SH-SY5Y (cell line): ENCODE measurements around the gene MALL.

Source experiments
- GATA2 ChIP-seq: IDR thresholded peaks from 2 replicates; pipeline ENCODE4 v1.6.1; 2011; ENCODE audit warnings: mild to moderate bottlenecking, low read depth, low read length
- GATA3 ChIP-seq: IDR thresholded peaks from 2 replicates; pipeline ENCODE4 v1.6.1; 2011; ENCODE audit warnings: low read depth, mild to moderate bottlenecking, low read length, moderate library complexity

Gene MALL

DNA sequence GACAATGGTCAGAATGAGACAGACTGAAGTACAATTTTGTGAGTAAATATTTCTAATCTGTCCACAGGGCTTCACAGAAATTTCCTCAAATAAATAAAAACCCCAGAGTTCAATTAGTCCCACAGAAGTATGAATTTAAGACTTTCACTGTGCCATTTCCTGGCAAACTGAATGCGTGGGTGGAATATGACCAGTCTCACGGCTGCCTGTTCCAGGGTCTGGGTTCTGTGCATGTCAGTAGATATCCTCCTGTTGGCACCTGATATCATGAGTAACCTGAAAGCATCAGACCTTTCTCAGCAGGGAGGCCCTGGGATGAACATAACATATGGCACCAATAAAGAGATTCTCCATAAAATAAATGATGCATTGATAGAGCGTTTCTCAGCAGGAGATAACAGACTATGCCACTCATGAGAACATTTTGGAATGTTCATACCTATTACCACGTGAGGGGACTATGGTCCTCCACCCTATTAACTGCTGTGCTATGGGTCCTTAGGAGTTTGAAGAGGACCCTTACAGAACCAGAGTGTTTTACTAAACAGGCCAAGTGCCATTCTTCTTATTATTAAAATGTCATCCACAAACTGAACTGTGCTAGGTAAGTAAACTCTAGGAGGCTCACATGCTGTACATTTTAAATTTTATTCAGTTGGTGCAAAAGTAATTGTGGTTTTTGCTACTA is 10.6 kb upstream of the MALL start:
- TF ChIP-seq GATA2 (no peak), GATA3 (no peak)

DNA sequence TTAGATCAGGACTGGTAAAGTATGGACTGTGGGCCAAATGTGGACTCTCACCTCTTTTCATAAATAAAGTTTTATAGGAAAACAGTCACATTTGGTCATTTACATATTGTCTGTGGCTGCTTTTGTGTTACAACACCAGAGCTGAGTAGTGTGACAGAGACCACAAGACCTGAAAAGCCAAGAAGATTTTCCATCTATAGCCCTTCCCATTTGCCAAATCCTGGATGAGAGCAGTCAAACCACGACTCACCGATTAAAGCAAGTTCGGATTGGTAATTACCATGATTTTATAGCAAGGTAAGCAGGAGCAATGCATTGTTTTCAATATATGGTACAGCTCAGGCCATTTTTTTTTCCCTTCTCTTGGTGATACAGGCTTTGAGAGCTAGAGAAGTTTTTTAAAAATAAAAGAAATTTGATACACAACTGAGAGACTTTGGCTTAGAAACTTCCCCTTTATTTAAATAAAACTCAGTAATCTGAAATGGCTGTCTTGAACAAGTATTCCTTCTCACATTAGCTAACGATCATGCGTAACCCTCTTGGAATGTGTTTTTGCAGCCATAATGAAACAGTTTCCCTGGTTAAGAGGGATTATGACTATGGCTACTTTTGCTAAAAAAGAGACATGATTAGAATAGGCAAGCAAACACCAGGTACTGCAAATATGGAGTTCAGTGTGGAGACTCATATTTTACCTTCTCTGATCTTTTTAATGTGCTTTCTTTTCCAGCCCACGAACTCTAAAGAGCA is 9.5 kb upstream of the MALL start:
- TF ChIP-seq GATA3 (no peak), GATA2 (no peak)

DNA sequence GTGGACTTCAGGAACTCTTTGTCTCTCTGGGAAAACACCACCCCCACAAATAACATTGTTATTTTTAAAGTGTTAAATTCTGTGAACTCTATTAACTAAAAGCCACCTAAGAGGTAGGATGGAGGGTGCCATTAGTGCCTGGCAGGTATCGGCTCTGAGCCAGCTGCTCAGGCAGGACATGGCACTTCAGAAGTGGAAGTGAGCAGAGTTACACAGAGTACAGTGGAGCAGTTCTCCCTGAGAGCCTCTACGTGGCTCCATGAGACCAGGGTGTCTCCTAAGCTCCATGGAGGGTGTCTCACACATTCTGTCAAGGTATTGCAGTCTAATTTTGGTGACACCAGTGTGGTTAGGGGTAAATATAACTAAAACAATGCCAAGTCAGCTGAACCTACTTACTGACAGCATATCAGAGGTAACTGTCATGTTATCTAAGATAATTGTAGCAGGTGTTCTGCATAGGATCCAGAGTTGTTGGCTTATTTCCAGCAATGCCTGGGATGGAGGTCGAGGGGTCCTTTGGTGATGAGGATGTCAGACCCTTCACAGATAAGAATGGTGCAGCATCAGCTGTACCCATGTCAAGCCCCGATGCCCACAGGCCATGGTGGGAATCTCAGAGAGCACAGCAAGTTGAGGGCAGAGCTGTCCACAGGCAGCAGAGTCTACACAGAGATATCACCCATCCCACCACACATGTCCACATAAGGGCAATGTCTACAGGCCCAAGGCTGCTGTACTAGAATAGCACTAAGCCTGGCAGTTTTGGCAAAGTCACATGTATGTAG is 8.6 kb upstream of the MALL start:
- TF ChIP-seq GATA3 (no peak), GATA2 (no peak)

DNA sequence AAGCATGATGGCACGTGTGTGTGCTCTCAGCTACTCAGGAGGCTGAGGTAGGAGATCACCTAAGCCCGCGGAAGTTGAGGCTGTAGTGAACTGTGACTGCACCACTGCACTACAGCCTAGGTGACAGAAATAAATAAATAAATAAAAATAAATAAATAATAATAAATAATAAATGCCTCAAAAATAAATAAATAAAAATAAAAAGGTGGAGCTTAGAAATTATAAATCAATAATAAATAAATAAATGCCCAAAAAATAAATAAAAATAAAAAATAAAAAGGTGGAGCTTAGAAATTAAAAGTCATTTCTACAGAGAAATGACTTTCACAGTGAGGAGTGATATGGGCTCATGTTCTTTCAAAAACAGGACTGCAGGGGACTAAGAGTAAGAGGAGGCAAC is 6.0 kb upstream of the MALL start:
- TF ChIP-seq GATA2 = no peak
- TF ChIP-seq GATA3 = no peak

DNA sequence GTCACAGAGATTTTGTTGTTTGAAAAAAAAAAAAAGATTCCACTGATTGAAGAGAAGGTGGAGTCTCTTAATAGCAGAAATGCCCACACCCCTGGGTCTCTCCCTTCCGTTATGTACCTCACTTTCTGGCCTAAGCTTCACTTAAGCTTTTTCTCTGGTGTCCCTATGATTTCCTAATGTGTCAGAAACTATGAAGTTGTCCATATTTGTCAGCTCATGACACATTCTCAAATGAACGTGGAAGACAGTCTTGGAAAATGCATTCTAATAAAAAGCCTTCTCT is 5.4 kb upstream of the MALL start:
- TF ChIP-seq GATA2 (no peak), GATA3 (no peak)

DNA sequence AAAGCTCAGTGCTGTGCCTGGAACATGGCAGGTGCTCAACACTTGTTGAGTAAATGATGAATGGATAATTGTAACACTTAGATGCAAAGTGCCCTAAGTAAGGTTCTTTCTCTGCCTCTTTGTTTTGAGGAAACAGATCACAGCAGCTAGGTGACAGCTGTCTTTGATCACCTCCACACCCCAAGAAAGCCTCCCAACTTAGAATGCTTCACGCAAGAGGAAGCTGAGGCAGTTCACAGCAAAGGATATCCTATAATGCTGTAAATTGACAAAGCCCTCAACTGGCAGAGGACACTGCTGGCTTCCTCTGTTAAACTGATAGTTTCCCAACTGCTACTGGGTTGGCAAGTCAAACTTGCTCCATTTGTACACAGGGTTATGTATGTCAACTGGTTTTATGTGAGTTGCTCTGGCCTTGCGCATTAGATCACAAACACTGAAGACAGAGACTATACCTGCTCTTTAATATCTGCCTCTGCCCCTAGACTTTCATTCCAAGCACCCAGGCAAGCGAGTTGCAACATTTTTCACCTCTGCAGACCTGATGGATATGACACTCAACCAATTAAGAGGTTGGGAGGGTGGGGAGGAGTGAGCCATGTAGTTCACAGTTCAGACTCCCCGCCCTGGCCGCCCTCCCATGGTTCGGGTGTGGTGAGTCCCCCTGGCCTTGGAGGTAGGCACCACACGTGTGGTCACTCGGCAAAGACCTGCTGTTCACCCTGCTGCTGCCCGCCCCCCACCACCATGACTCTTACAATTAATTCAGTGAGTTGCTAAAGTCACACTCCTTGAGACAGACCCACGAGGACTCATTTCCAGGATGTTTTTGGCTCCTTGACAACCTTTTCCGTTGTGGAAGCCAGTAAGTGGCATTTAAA is 4.8 kb upstream of the MALL start:
- TF ChIP-seq GATA2 = no peak
- no peak for TF ChIP-seq GATA3

DNA sequence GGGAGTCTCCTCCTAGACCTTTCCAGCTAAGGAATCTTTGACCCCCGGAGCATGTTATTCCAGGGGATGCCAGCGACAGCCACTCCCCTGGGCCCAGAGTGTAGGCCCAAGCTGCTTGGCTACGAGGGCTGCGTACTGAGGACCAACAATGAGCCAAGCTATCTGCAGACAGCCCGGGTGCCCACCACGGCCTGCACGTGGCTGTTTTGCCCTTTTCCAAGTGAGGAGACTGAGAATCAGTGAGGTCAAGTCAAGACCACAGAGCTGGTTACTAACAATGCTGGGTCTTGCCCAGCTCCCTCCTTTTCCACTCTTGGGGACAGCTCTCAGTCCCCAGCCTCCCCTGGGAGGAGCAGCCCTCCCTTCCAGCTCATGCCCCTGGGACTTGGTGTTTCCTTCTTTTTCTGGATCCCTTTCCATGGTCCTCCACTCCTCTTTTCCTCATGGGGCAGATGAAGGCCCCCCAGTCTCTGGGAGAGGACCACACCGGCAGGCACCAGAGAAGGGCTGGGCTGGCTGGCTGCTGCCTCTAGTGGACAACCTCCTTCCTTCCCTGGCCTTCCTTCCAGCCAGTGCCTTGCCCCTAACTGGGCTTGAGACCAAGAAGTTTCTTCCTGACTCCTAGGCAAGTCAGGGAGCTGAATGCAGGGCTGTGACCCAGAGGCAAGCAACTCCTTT is 550 bp upstream of the MALL start:
- TF ChIP-seq GATA3 (no peak), GATA2 (no peak)

DNA sequence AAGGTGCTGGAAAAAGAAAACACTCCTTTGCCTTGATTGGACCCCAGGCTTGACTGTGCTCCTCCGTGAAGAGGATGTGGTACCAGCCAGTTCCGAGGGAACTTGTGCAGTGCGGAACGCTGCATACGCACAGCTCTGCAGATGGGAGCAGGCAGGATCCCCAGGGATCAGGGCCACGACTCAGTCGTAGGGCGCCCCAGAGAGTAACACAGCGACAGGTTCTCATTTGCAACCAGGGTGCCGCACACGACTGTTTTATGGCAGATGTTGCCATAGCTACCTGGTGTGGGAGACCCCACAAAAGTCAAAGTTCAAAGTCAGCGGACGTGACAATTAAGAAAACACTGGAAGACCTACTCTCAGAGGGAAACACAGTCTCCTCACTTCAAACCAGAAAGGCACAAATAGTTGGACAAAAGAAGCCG is 779 bp downstream of the MALL start:
- no peak for TF ChIP-seq GATA3

DNA sequence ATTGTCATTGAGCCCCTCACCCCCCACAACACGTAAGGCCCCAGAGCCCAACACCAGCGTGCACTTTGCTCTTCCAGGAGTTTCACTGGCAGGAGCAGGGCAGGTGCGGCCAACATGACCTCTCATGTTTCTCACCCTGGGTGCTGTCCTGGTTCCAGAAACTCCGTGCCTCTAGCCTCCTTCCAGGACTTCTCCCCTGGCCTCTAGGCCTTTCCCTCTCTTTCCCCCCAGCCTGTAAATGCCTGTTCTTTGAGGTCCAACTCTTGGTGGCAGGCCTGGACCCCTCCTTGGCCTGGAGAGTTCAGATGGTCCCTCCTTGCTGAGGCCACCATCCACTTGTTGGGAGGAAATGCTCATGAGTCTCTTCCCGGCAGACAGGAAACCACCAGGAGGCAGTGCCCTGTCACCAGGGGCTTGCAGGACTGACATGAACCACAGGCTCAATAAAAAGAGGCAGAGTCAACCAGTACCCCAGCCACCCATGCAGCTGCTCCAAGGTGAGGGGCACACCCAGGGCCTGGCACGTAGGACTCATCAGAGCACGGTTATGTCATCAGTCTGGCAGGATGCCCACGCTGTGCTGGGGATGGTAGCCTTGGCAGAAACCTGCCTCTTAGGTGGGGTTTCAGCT is 1.5 kb downstream of the MALL start:
- no peak for TF ChIP-seq GATA2
- no peak for TF ChIP-seq GATA3

DNA sequence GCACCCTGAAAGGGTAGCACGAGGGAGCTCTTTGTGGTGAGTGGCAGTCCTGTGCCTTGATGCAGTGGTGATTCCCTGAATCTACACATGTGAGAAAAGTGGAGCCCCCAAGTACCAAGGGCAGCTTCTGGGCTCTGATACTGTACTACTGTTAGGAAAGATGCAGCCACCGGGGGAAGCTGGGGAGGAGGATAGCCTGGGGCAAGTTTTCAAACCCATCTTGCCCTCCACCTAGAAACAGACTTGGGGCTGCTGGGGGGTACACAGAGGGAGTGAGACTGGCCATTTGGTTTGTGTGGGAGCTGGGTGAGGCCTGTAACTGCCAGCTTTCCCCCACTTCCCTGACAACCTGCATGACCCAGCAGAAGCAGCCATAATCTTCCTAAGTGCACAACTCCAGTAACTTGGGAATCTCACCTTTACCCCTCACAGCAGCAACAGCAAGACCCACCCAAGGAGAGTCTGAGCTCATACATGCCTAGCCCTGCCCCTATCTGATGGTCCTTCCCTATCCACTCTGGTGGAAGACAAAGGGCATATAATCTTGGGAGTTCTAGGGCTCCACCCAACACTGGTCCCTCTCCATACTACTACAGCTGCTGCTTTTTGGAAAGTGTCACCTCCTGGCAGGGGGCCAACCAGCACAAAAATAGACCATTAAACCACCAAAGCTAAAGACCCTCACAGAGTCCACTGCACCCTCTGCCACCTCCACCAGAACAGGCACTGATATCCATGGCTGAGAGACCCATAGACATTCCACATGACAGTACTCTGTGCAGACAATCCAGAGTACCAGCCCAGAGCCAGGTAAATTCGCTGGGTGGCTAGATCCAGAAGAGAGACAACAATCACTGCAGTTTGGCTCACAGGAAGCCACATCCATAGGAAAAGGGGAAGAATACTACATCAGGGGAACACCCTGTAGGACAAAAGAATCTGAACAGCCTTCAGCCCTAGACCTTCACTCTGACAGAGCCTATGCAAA is 8.2 kb downstream of the MALL start:
- TF ChIP-seq GATA2 = no peak
- TF ChIP-seq GATA3 = no peak

DNA sequence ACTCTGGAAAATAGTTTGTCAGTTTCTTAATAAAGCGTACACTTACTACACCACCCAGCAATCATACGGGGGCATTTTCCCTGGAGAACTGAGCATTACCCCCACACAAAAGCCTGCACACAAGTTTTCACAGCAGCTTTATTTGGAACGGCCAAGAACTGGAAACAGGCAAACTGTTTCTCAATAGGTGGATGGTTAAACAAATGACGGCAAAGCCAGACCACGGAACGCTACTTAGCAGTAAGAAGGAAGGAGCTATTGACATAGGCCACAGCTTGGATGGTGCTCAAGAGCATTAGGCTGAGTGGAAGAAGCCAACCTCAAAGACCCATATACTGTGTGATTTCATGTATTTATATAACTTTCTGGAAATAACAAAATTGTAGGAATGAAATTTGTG is 9.0 kb downstream of the MALL start:
- no peak for TF ChIP-seq GATA2
- no peak for TF ChIP-seq GATA3

DNA sequence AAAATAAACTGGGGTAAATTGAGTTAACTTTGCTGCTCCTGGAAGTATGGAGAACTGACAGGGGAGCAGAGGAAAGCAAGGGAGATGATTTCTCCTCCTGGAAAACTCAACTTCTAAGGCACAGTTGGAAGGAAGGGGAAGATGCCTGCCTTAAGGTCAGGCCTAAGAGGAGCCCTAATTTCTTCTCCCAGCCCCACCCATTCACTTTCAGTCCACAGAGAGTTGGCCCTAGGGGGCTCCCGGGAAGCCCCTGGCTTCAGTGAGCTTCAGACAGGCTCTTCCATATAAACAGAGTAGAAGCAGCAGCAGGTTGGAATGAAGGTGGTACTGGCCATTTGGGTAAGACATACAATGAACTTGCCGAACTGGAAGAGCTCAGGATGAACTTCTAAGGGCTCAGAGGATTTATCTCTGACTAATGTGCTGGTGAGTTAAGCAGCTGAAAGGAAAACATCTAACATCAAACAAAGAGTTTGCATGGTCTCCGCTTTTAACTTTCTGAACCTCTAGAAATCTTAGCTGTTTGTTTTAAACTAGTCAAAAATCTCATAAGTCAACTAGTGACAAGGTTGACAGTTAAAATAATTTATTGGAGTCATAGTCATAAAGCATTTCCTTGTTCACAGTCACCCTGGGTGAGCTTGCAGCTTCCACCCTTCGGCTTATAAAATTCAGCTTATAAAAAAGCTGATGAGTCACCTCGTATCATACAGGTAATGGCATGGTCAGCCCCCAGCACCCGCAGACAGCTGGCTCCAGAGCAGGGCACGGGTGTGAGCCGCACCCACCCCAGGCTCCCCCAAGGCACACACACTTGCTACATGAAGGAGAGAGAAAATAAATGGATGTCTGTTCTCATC is 9.8 kb downstream of the MALL start:
- TF ChIP-seq GATA2 = no peak
- no peak for TF ChIP-seq GATA3
